SH-SY5Y (cell line): Measurements from ENCODE around the gene TRIM65.

Experiments
- GATA2 ChIP-seq: IDR thresholded peaks from 2 replicates; pipeline ENCODE4 v1.6.1; 2011; ENCODE audit warnings: mild to moderate bottlenecking, low read depth, low read length
- GATA3 ChIP-seq: IDR thresholded peaks from 2 replicates; pipeline ENCODE4 v1.6.1; 2011; ENCODE audit warnings: low read depth, mild to moderate bottlenecking, low read length, moderate library complexity

- no peak for TF ChIP-seq GATA2
- TF ChIP-seq GATA3, result no peak
Observed at GRCh38 chr17:75872434-75873351, 24.1 kb downstream of the TRIM65 start.
